NOMO-1 treated with DMSO at 0.1 percent for 48 hours (cell line): ENCODE measurements around the gene DPF3.

Source experiments
- DNase-seq: peaks from one replicate; lab custom pipeline; 2025; ENCODE audit not compliant: unreplicated experiment; lab: John Stamatoyannopoulos, UW

The DPF3 gene

DNA sequence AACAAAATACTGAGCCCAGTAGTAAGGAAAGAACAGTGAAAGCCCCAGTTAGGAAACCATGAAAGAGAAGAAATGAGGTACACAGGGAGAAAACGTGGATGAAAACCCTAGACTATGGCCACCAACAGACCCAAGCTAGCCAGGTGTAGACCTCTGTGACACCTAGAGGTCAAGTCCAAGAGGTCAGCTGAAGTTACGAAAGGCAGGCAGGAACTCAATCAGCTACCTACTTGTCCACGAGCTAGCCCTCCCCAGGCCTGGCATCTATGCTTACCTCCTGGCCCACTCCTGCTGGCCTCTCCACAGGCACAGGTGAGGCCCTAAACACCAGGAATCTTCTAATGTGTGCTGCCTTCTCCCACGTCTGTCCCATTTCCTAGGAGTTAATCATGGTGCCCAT is 48.7 kb downstream of the DPF3 start:
- DNase-seq, result no peak

DNA sequence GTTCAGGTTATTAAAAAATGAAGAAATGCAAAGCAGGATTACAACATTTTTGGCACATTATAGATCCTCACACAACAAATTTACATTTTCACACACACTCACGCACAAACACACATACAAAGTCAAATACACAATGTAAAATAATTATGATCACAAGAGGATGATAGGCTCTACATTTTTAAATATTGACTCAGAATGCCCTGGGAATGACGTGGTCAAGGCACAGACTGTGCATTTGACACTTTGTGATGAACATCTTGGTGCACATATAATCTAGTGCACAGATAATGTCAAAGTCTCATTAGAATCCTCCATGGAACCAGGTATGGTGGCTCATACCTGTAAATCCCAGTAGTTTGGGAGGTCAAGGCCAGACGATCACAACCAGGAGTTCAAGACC is 49.4 kb downstream of the DPF3 start:
- no peak for DNase-seq

DNA sequence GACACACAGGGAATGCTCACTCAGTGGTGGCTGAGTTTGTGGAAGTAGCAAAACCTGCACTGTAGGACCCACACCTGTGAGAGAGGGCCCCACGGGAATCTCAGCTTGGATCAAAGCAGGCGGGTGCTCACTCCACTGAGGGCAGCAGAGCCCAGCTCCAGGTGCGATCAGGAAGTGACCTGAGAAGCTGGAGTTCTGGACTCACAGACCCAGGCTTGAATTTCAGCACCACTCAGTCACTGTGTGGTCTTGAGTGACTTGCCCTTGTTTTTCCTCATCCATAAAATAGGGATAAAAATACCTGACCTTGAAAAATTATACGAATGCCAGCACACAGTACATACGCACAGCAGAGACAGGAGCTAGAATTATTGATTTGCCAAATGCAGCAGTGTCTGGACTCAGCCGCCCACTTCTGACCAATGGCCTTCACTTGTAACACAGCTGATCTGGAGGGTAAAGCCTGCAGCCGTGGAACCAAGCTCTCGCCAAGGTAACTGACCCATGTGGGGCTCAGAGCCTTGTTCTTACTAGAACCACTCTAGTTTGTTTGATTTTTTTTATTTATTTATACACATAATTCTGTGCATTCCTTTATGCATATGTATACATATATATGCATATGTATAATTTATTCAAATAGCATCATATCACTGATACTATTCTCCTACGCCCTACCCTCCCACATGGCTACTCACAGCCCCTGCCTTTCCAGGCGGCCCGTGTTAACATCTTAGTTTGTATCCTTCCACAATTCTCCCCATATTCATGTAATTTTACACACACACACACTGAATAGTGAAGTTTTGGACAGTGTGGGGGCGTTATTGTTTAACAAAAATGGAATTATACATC is 53.9 kb downstream of the DPF3 start:
- no peak for DNase-seq

DNA sequence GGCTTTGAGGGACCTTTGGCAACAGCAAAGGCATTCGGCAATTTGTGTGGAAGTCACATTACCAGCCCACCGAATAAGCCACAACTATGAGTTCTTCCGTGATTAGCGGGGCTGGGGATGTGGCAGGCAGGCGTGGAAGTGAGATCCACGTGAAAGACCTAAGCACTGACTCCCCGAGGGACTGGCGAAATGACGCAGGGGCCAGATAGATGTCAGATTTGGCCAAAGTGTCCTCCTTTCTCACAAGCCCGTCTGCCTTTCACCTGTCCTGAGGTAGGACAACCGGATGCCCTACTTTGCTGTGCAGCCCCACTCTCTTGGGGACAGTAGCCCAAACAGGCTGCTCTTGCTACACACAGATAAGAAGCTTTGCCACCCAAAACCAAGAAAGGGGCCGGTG is 54.5 kb downstream of the DPF3 start:
- DNase-seq, result no peak

DNA sequence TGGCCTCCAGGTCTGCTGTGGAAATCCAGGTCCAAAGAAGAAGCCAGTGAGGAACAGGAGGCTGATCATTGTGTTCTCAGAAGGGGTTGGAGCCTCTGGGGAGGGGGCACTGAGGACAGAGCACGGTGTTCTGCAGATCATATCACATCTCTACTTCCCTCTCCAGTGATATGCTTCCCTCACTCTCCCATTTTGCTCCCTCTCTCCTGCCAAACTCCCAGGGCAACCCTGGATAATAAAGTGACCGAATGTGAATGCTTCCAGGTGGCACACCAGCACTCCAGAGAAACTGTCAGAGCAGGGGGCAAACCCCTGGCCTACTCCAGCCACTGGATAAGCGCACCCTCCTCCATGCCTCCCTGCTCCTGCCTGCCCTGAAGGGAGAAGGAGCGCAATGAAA is 57.8 kb downstream of the DPF3 start:
- no peak for DNase-seq

DNA sequence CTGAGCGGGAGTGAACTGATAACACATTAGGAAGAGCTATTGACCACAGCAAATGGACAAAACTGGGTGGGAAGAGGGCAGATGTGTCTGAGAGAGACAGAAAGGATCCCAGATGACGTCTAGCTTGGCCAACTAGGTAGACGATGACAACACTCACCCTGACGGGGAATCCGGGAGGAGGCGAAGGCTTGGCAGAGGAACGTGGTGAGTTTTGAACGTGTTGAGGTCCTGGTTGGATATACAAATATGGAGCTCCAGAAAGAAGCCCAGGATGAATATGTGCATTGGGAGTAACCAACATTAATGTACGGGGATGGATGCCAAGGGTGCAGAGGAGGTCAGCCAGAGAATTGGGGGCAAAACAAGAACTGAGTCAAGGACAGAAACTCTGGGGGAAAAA is 60.7 kb downstream of the DPF3 start:
- DNase-seq, result no peak

DNA sequence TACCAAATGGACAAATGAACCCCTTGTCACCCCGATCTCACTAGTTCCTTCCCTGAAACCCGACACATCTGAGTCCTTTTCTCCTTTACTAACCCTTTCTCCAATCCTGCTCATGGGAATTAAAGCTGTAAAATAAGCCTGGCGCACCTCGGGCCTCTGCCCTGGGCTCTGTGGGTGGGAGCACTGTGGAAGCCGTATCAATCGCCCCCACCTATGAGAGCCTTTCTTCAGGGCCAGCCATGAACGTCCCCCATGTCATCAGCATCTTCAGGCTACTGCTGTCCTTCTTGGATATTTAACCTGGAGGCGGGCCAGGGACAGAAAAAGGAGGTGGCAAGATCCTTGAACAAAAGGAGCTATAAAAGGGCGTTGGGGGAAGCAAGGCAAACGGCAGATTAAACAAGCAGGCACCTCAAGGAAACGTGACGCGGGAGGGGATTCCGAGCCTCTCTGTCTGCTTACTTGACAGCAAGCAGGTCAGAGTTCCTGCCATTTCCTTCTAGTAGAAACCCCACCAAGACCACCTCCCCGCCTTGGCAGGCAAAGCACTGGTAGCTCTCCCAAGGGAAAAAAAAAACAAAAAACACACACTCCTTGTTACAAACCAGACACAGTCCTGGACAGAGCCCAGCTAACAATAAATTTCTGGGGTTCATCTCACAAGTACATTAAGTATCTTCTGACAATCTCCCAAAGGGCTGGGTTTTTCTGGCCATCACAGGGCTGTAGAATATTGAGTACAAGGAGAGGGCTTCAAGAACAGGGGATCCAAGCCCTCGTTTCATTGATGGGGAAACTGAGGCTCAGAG is 62.9 kb downstream of the DPF3 start:
- no peak for DNase-seq

DNA sequence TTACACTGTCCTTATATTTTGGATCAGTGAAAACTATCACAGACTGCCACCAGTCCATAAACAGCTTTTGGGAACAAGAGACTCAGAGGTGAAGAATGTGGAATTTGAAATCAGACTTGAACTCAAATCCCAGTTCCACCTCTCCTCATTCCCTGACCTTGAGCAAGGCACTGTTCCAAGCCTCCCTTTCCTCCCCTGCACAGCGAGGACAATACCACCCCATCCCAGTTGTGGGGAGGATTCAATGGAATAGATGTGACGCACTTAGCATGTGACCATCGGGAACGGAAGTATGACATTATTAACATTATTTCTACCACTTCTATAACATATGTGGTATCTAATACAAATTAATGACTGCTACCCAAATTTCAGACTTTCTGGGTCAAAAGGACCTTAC is 63.5 kb downstream of the DPF3 start:
- DNase-seq, result no peak

DNA sequence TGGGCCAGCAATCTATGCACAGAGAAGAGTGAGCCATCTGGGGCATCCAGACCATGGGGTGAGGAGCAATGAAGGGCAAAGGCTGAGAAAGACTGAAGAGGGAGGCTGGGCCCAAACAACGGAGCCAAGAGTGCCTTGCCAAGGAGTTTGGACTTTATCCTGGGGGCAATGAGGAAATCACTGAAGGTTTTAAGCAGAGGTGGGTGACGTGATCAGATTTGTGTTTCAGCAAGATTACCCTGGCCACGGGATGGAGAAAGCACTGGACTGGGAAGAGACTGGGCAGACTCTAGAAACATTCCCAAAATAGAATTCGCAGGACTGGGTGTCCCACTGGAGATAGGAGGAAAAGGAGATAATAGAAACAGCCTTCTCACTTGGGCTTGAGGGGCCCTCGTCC is 65.3 kb downstream of the DPF3 start:
- no peak for DNase-seq

DNA sequence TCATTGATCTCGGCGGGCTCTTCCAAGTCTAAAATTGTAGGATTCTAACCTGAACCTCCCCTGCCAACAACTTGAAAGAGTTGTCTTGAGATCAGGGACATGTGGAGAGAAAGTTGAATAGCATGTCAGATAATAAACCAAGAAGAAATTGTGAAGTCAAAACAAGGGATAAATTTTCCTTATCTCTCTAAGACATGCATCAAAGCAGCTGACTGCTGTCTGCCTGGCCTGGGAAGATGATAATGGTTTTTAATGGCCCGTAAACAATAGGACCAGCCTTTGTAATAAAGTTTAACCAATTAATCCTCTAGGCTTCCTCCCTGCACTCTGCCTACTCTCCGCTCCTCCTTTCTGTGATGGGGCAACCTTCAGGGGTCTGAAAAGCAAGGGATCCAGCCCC is 67.9 kb downstream of the DPF3 start:
- no peak for DNase-seq

DNA sequence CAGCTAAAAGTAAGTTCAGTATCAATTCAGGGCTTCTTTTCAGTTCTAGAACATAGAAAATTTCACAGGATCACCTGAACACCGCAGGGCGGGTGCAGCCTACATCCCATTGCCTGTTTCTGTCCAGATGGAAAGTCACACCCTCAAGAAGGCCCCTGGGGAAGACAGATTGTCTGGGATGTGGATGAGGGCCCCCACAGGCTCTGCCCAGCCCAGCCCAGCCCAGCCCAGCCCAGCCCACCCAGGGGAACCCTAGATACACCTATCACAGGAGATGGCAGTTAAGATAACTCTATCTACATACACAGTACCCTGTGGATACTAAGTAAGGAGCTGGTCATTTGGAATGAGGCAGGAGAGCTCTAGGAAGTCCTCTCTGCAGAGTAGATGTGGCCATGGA is 68.4 kb downstream of the DPF3 start:
- DNase-seq, result no peak

DNA sequence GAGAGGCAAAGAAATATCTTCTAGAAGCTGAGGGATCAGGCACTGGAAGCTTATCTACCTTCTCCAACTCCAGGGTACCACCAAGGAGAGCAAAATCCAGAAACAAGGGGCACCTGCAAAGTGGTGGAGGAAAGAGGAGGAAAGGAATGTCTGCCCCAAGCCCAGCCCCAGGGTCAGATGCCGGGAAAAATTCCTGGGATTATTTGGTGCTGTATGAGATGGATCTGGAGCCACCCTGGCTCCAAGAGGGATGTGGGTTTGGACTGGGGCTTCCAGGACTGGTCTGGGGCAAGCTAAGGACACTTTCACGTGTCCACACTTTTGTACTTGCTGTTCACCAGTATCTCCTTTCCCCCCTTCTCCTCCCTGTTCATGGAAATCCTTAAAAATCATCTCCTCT is 69.8 kb downstream of the DPF3 start:
- no peak for DNase-seq

DNA sequence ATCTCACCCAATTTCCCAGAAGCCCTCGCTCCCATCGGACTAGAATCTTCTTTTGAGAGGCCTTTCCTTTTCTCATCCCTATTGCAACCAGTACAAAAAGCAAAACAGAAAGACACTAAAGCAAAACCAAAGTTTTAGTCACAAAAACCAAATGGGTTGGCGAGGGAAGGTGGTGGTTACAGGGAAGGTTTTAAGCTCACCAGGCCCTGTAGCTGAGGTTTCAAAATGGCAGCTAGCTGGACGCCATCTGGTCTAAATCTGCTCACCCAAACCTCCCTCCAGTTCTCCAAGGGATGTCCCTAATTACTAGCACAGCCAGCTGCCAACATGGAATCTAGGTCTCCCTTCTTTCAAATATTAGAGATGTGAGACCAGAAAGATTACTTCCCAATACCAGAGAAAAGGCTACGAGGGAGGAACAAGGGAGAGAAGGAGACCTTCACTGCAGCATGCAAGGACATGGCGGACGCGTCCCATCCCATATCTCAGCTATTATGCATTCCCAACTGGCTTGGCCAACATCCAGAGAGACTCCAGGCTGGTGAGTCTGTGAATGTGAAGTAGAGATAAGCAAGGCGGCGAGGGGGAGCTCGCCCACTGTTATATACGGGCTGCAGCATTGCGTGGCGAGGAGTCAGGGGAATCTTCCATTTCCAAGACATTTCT is 70.8 kb downstream of the DPF3 start:
- DNase-seq, result no peak

DNA sequence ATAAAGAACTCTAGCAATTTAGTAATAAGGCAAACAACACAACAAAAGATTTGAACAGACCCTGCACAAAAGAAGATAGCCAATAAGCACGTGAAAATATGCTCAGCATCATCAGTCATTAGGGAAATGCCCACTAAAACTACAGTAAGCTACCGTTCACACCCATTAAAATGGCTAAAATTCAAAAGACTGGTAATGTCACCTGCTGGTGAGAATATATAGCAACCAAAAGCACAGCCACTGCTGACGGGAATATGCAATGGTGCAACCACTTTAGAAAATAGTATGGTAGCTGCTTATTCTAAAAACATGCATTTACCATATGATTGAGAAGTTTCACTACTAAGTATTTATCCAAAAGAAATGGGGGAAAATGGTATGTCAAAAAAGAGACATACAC is 74.9 kb downstream of the DPF3 start:
- no peak for DNase-seq

DNA sequence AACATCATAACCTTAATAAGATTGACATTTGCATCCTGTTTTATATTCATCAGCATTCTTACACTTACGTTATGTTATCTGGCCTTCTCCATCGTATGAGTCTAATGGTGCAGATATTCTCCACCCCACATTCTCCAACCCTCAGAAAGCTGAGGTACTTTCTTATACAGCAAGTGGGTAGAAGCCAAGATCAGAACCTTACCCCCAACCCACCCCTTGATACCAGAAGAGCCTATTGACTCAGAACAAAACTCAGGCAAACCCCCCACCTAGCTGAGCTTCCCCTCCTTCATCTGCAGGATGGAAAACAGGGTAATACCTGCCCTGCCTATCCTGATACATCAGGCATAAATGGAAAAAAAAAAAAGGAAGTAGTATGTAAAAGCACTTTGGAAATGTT is 77.6 kb downstream of the DPF3 start:
- DNase-seq, result no peak

DNA sequence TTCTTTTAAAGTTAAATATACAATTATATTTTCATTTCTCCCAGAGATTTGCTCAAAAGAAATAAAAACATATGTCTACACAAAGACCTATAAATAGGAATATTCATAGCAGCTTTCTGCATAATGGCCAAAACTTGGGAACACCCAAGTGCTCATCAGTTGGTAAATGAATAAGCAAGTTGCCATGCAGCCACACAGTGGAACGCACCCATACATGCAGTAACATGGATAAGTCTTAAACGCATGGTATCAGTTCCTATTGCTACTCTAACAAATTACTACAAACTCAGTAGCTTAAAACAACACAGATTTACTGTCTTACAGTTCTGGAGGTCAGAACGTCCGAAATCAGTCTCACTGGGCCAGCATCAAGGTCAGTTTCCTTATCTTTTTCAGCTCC is 78.5 kb downstream of the DPF3 start:
- no peak for DNase-seq

DNA sequence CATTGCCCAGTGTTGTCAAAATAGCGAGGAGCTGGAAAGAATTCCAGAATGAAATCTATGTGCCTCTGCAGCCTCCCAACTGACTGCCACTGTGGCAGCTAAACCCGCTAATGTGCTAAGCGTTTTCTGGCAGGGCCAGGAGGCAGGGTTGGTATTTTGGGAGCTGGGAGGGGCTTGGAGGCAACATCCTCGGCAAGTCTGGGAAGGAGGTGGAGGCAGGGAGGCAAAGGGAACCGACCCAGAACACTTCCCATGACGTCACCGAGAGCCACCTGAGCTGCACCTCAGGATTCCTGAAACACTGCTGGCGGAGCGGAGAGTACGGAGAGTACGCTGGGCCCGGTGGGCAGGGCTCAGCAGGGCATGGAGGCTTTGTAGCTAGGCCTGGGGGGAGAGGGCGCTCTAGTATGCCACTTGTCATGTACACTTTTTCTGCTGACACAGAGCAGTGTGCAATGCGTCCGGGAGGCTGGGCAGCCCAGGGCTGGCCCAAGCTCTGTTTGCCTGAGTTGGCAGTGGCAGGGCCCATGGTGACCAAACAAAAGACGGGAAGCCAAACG is 81.5 kb downstream of the DPF3 start:
- DNase-seq, result no peak

DNA sequence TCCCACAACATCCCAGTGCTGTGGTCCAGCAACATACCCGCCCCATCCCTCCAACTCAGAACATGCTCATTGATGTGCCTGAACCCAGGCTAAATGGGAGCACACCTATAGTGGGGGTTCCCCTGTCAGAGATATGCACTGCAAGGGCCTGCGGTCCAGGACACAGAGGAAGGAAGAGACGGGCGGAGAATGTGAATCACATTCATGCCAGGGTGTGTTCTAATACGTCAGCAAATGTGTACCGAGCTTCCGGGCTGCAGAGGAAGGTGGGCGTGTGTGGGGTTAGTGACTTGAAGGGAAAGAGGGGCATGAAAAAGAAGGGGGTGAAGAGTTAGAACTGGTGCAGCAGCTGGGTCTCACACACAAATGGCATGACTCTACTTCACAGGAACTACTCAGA is 83.7 kb downstream of the DPF3 start:
- DNase-seq, result no peak

DNA sequence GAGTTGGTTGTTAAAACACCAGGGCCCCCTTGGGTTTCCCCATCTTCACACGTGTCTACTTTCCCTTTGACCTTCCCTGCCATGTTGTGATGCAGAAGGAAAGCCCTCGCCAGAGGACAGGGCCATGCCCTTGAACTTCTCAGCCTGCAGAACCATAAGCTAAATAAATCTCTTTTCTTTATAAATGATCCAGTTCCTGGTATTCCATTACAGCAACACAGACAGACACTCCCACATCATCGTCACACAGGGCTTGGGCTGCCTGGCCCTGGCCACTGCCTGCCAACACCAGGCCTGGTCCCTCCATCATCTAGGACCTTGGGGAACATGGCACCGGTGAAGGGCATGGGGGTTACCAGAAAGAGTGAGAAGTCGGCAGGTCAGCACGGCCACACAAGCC is 84.8 kb downstream of the DPF3 start:
- no peak for DNase-seq

DNA sequence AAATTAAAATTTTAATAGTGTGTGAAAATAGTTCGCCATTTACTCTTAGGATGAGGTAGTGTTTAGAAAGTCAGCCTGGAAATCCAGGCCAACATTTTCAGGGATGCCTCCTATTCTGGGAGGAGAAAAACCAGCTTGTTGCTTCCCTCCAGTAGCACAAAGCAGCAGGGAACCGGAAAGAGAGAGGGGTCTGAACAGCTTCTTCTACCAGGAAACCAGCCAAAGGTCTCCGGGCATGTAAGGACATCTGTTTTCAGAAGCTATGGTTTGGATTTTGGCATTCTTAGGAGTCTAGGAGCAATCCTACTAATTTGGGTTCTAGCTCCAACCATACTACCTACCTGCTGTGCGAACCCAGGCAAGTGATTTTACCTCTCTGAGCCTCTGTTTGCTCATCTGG is 85.3 kb downstream of the DPF3 start:
- no peak for DNase-seq

DNA sequence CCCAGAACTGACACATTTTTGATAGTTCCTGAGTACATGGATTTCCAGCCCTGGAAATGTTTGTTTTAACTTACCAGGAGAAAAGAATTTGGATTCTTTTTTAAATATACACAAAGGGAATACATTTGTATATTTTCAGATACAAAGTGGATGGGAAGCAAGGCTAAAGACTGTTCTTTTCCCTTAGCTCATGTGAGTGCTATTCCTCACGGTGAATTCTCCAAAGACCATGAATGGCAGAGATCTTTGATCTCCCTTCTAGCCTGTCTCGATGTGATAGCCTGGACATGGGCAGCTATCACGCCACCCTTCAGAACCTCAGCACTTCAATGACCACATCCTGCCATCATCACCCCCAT is 91.3 kb downstream of the DPF3 start:
- no peak for DNase-seq
